Sigmoid colon (tissue), 7 donors: ENCODE measurements around the gene IMMT. TPM values are rescaled to one million over a fixed set of nuclear protein-coding genes. Genes with fewer than 3 reads are reported as not detected.
"Not testable (repeated sequence)": the region's sequence is repeated elsewhere in the genome, so short reads cannot be mapped to it uniquely, and the experiment has no call there.

Source experiments
- DNase-seq: peaks from one replicate; pipeline ENCODE4 v3.0.0-alpha.2; 2019
- H3K27ac ChIP-seq, 4 donors: fragments of 200-600 bp; sonication (generic); one replicate each; pipeline ENCODE4 v1.5.1; 2016 to 2019; ENCODE audit warnings: mild to moderate bottlenecking in 1 of 4
- H3K27me3 ChIP-seq, 3 donors: fragments of 200-600 bp; sonication (generic); one replicate each; pipeline ENCODE4 v1.5.1; 2019; ENCODE audit warnings: mild to moderate bottlenecking in 1 of 3
- H3K36me3 ChIP-seq, 4 donors: fragments of 200-600 bp; sonication (generic); one replicate each; pipeline ENCODE4 v1.5.1; 2016 to 2019
- H3K4me1 ChIP-seq, 4 donors: fragments of 200-600 bp; sonication (generic); one replicate each; pipeline ENCODE4 v1.5.1; 2017 to 2019
- H3K4me3 ChIP-seq, 4 donors: fragments of 200-600 bp; sonication (generic); one replicate each; pipeline ENCODE4 v1.5.1; 2017 to 2019; ENCODE audit warnings: mild to moderate bottlenecking in 2 of 4, moderate library complexity in 1 of 4
- H3K9me3 ChIP-seq, 4 donors: fragments of 200-600 bp in 3 of 4; sonication (generic) in 3 of 4; one replicate each; pipeline versions ENCODE4 v1.5.1 to v1.6.1; 2013 to 2019
- CTCF ChIP-seq, 4 experiments: fragments of 450-650 bp in 3 of 4; fragments of 200-600 bp in 1 of 4; IDR thresholded peaks; one replicate each; pipeline ENCODE4 v1.5.1; 2016 to 2019; ENCODE audit warnings: antibody characterized with exemption in 4 of 4, mild to moderate bottlenecking in 3 of 4, moderate library complexity in 2 of 4
- EP300 ChIP-seq, 4 donors: sonication (generic); formaldehyde crosslinking; IDR thresholded peaks; one replicate each; pipeline ENCODE4 v1.6.1; 2017; ENCODE audit warnings: antibody characterized with exemption in 4 of 4
- POLR2A ChIP-seq, 2 donors: fragments of 450-650 bp; IDR thresholded peaks; one replicate each; pipeline ENCODE4 v1.6.1; 2016; ENCODE audit warnings: antibody characterized with exemption in 2 of 2, mild to moderate bottlenecking in 2 of 2, moderate library complexity in 2 of 2
- POLR2AphosphoS5 ChIP-seq, 4 donors: sonication (generic); formaldehyde crosslinking; IDR thresholded peaks; one replicate each; pipeline ENCODE4 v1.6.1; 2017; ENCODE audit warnings: antibody characterized with exemption in 4 of 4
- WGBS, 2 donors: extraction: QIAGEN DNeasy Blood & Tissue Kit; methylation state at CpG; one replicate each; pipeline ENCODE4 v1.1.7; 2013; 5-methylcytosine and 5-hydroxymethylcytosine counted together
- intact Hi-C: fragments of 100-400 bp; cut with DNase I; formaldehyde crosslinking; loops from one replicate; pipeline ENCODE4 v1.15.1; 2023
- polyA plus RNA-seq, 3 donors: library from polyadenylated mRNA; stranded (reverse); fragments of 200-250 nt; gene quantifications; one replicate each; pipeline ENCODE4 v1.2.3, GENCODE V29; 2013
- total RNA-seq, 4 donors: library from RNA; depleted of rRNA; stranded (reverse); fragments of >200 nt; gene quantifications; one replicate each; pipeline ENCODE4 v1.1.0, GENCODE V29; 2016
- donor health status: healthy with polysubstance abuse.
- donor health status: Bipolar disorder and iron deficiency.
- donor health status: healthy.

The IMMT gene
- total and polyA plus RNA-seq, 7 donors = 46.1 to 90.2 (median 48.2) TPM

- TF ChIP-seq POLR2A (IDR thresholded peaks at IDR 0.05) (no peak), EP300 (IDR thresholded peaks at IDR 0.05) (no peak), POLR2AphosphoS5 (IDR thresholded peaks at IDR 0.05) (no peak), CTCF (IDR thresholded peaks at IDR 0.05) (no peak)
- 88 to 91% methylated on average over 15 of the region's 15 CpGs for WGBS, 2 donors
- Histone ChIP-seq H3K27ac (no peak overlapping the region), H3K4me3 (no peak overlapping the region), H3K9me3 (no peaks in the 10 kb centered on the region), H3K27me3 (no peaks in the 10 kb centered on the region), H3K4me1 (peaks cover 0 to 17% (median 14%) of the 10 kb centered on the region in 4 donors), H3K36me3 (peaks cover 0 to 14% (median 6%) of the 10 kb centered on the region in 4 donors)
- intact Hi-C loops = no loop called here
- DNase-seq = peak; percentile 45
These were observed 37.1 kb upstream of the IMMT start for GRCh38 chr2:86232373-86232784.

DNA sequence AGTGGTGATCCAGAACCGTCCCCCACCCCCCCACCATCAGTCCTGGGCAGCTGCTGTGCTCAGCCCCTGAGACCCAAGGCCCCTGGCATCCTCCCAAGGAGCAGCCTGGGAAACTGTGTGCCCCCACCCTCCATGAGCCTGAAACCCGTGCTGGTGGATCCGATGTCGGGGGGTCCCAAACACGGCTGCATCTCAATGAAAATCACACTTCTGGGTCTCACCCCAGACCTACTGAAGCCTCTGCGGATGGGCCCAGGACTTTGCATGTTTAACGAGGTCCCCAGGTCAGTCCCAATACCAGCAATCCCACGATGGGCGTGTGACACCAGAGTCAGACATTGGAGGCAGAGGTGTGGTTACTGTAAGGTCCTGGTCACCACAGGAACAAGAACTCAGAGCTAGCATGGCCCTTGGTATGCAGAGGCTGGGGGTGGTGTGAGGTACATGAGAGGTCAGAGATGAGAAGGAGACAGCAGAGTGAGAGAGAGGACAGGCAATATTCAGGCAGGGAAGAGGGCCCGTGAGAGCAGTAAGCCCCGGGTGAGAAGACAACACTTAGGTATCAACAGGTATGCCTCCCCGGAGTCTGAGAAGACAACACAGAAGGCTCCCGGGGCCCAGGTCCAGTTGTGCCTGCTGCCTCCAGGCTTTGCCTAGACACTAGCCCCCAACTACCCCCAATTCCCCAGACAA is 36.6 kb upstream of the IMMT start:
- peaks cover 0 to 17% (median 14%) of the 10 kb centered on the region in 4 donors for H3K4me1 ChIP-seq
- H3K9me3 ChIP-seq = no peaks in the 10 kb centered on the region
- TF ChIP-seq POLR2A (IDR thresholded peaks at IDR 0.05) (no peak), EP300 (IDR thresholded peaks at IDR 0.05) (no peak), CTCF (IDR thresholded peaks at IDR 0.05) (no peak), POLR2AphosphoS5 (IDR thresholded peaks at IDR 0.05) (no peak)
- no peaks in the 10 kb centered on the region for H3K27me3 ChIP-seq
- 89% methylated on average over 13 of the region's 13 CpGs for WGBS, 2 donors
- H3K4me3 ChIP-seq = no peak overlapping the region
- peaks cover 0 to 14% (median 6%) of the 10 kb centered on the region in 4 donors for H3K36me3 ChIP-seq
- peak; percentile 57 for DNase-seq
- intact Hi-C loops = no loop called here
- H3K27ac ChIP-seq = no peak overlapping the region

GRCh38 chr2:86230961-86231360 is 35.7 kb upstream of the IMMT start:
- no peaks in the 10 kb centered on the region for H3K27me3 ChIP-seq
- H3K4me3 ChIP-seq = no peak overlapping the region
- intact Hi-C loops = no loop called here
- H3K36me3 ChIP-seq = peaks cover 0 to 14% (median 6%) of the 10 kb centered on the region in 4 donors
- TF ChIP-seq POLR2A (IDR thresholded peaks at IDR 0.05) = no peak
- no peak for TF ChIP-seq EP300 (IDR thresholded peaks at IDR 0.05)
- TF ChIP-seq POLR2AphosphoS5 (IDR thresholded peaks at IDR 0.05) = no peak
- TF ChIP-seq CTCF (IDR thresholded peaks at IDR 0.05) = no peak
- no peak overlapping the region for H3K27ac ChIP-seq
- 84 to 88% methylated on average over 5 of the region's 5 CpGs for WGBS, 2 donors
- H3K4me1 ChIP-seq = peaks cover 0 to 19% (median 14%) of the 10 kb centered on the region in 4 donors
- H3K9me3 ChIP-seq = no peaks in the 10 kb centered on the region
- DNase-seq = no peak

GRCh38 chr2:86229221-86229620 is 34.0 kb upstream of the IMMT start:
- Histone ChIP-seq H3K9me3 (no peaks in the 10 kb centered on the region), H3K27me3 (no peaks in the 10 kb centered on the region), H3K27ac (peak overlapping the region in 1 of 4 donors; percentile 20), H3K36me3 (peaks cover 0 to 14% (median 6%) of the 10 kb centered on the region in 4 donors), H3K4me3 (no peak overlapping the region), H3K4me1 (peaks cover 0 to 29% (median 23%) of the 10 kb centered on the region in 4 donors)
- no peak for DNase-seq
- TF ChIP-seq POLR2AphosphoS5 (IDR thresholded peaks at IDR 0.05) (no peak), CTCF (IDR thresholded peaks at IDR 0.05) (no peak), EP300 (IDR thresholded peaks at IDR 0.05) (no peak), POLR2A (IDR thresholded peaks at IDR 0.05) (no peak)
- intact Hi-C loops = loop anchor here (10.0 kb wide), 1 partner anchor 106 kb away; the partner anchor contains the start of gene REEP1
- 47 to 56% methylated on average over 4 of the region's 4 CpGs for WGBS, 2 donors

- not testable (repeated sequence) for DNase-seq, H3K4me3 ChIP-seq, H3K27me3 ChIP-seq, H3K27ac ChIP-seq, H3K9me3 ChIP-seq
- peaks cover 0 to 14% (median 6%) of the 10 kb centered on the region in 4 donors for H3K36me3 ChIP-seq
- WGBS, 2 donors = 71 to 91% methylated on average over 8 of the region's 8 CpGs
- intact Hi-C loops = loop anchor here (10.0 kb wide), 1 partner anchor 106 kb away; the partner anchor contains the start of gene REEP1
- H3K4me1 ChIP-seq = peaks cover 0 to 29% (median 25%) of the 10 kb centered on the region in 4 donors
These were observed 33.3 kb upstream of the IMMT start for GRCh38 chr2:86228574-86228973.
